Esophagus muscularis mucosa (tissue), 2 donors: ENCODE data around the gene TMA7.

Experiments
- EP300 ChIP-seq: sonication (generic); formaldehyde crosslinking; IDR thresholded peaks from one replicate; pipeline ENCODE4 v1.6.1; 2017; ENCODE audit warnings: antibody characterized with exemption
- POLR2A ChIP-seq: fragments of 450-650 bp; IDR thresholded peaks from one replicate; pipeline ENCODE4 v1.6.1; 2017; ENCODE audit warnings: antibody characterized with exemption, moderate library complexity, mild to moderate bottlenecking, low read depth

DNA sequence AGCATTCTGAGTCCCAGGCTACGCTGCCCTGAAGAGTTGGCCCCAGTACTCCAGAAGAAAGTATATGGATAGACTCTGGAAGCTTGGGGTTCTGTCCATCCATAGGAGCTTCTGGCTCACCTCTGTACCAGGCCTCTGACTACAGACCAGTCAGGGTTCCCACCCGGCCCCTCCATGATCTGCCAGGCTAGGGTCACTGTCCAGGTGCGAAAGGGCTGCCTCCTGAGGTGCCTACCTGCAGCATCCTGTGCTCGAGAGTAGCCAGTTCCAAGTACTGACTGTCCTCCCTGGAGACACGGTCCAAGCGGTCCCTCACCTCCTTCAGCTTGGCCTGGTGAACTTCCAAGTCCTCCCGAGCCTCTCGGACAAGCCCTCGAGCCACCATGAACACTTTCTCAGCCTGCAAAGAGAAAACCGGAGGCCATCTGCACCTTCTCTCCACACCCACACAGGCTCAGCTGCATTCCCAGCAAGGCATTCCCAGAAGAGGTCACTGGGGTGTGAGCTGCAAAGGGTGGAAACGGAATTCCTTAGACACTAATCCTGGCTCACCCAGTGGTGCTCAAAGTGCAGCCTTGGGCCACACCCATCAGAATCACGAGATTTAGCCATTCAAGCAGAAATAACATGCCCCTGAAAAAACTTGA lies 6.5 kb upstream of the TMA7 start:
- TF ChIP-seq POLR2A (no peak), EP300 (no peak)
